ENCODE results near the gene RNF135.

Gene RNF135

GRCh38 chr17:30995347-30995746 is 24.5 kb downstream of the RNF135 start:
- no peak for DNase-seq (ENCODE audit: low read depth)
- no peak overlapping the region for H3K4me3 ChIP-seq (ENCODE audit: low read length)
- TF ChIP-seq, protein P1, sequence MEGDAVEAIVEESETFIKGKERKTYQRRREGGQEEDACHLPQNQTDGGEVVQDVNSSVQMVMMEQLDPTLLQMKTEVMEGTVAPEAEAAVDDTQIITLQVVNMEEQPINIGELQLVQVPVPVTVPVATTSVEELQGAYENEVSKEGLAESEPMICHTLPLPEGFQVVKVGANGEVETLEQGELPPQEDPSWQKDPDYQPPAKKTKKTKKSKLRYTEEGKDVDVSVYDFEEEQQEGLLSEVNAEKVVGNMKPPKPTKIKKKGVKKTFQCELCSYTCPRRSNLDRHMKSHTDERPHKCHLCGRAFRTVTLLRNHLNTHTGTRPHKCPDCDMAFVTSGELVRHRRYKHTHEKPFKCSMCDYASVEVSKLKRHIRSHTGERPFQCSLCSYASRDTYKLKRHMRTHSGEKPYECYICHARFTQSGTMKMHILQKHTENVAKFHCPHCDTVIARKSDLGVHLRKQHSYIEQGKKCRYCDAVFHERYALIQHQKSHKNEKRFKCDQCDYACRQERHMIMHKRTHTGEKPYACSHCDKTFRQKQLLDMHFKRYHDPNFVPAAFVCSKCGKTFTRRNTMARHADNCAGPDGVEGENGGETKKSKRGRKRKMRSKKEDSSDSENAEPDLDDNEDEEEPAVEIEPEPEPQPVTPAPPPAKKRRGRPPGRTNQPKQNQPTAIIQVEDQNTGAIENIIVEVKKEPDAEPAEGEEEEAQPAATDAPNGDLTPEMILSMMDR (conservative IDR thresholded peaks at IDR 0.05; ENCODE audit: low read length), result no peak

DNA sequence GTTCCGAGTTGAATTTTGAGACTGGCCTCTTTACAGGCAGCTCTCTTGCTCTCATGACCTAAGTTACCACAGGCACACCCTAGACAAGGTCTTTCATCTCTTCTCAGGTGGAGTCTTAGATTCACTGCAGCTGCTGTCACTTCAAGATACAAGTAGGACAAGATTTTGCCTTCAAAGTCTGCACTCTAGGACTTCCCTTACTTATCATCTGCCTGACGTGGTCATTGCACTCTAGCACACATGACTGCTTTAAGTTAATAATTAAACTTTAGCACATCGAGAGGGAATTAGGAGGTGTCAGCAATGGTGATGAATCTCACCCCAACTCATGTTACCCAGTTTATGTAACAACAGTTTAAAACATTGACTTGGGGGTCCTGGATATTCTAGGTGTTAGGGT is 25.6 kb downstream of the RNF135 start:
- TF ChIP-seq, protein P1 (conservative IDR thresholded peaks at IDR 0.05; ENCODE audit: low read length), result no peak
- no peak overlapping the region for H3K4me3 ChIP-seq (ENCODE audit: low read length)
- no peak for DNase-seq (ENCODE audit: low read depth)

DNA sequence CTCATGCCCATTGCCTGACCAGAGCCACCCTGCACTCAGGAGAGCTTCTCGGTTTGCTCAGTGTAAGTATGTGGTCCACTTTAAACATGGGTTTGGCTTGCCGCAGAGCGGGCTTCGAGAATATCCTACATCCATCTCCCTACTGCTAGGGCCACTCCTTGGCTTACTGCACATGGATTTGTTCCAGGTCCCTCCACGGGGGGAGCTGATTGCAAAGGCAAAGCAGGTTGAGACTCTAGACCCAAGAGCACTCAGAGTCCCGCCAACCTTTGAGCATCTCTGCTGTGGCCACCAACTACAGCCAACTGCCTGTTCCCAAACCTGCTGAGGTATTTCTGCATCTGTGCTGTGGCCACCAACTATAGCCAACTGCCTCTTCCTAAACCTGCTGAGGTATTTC is 26.4 kb downstream of the RNF135 start:
- TF ChIP-seq, protein P1 (conservative IDR thresholded peaks at IDR 0.05; ENCODE audit: low read length), result no peak

GRCh38 chr17:30997842-30998241 is 27.0 kb downstream of the RNF135 start:
- H3K4me3 ChIP-seq (ENCODE audit: low read length), result no peak overlapping the region
- TF ChIP-seq, protein P1 (conservative IDR thresholded peaks at IDR 0.05; ENCODE audit: low read length), result no peak
- no peak for DNase-seq (ENCODE audit: low read depth)

More for the DNA sequence above, 26.4 kb downstream of the RNF135 start:
- DNase-seq (ENCODE audit: low read depth), result no peak
- no peak overlapping the region for H3K4me3 ChIP-seq (ENCODE audit: low read length)

DNA sequence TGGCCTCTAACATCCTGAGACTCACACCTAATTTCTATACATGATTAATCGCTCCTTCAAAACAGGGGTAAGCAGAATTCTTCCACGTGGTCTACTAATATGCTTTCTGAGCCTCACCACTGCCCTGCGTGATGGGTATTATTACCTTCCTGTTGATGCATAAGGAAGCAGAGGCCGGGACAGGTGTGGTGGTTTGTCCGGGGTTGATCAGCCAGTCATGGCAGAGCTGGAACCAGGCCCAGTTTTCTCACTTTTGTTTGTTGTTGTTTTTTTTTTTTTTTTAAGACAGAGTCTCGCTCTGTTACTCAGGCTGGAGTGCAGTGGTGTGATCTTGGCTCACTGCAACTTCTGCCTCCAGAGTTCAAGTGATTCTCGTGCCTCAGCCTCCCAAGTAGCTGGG is 31.2 kb downstream of the RNF135 start:
- TF ChIP-seq, protein P1 (conservative IDR thresholded peaks at IDR 0.05; ENCODE audit: low read length), result no peak
- DNase-seq (ENCODE audit: low read depth), result no peak
- H3K4me3 ChIP-seq (ENCODE audit: low read length), result no peak overlapping the region

DNA sequence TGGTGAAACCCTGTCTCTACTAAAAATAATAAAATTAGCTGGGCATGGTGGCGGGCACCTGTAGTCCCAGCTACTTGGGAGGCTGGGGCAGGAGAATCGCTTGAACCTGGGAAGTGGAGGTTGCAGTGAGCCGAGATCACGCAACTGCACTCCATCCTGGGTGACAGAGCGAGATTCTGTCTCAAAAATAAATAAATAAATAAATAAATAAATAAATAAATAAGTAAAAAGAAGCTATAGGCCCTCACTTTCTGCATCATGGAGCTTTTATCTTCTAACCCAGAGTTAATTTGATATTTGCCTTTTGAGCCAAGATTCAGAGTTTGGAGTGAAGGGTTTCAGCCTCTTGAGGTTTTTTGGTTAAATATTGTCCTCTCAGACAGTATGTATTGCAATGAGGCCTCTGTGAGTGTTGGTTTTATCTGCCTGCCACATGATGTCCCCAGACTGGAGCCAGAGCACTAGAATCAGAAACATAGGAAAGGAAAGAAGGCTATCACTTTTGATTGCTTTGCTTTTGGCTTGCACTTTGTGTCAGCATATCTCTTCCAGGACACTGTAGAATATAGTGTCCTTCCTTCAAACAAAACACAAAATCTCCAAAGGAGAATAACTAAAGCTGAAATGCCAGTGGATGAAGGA is 32.5 kb downstream of the RNF135 start:
- H3K4me3 ChIP-seq (ENCODE audit: low read length), result no peak overlapping the region
- TF ChIP-seq, protein P1 (conservative IDR thresholded peaks at IDR 0.05; ENCODE audit: low read length), result no peak
- DNase-seq (ENCODE audit: low read depth), result no peak

- TF ChIP-seq, protein P1 (conservative IDR thresholded peaks at IDR 0.05; ENCODE audit: low read length), result no peak
- H3K4me3 ChIP-seq (ENCODE audit: low read length), result no peak overlapping the region
- DNase-seq (ENCODE audit: low read depth), result no peak
These were observed 33.3 kb downstream of the RNF135 start for GRCh38 chr17:31004160-31004559.

Measured in AG10803 (cell line).